GM12872 (cell line): ENCODE data around the gene CACNA2D1.

Source experiments
- TF ChIP-seq, protein P1 (sequence below): IDR thresholded peaks from 3 replicates; pipeline ENCODE4 v1.5.1; 2011; ENCODE audit warnings: low read depth, mild to moderate bottlenecking, low read length, moderate library complexity; ENCODE audit not compliant: insufficient read depth

The CACNA2D1 gene

GRCh38 chr7:82433507-82433906 is 10.1 kb downstream of the CACNA2D1 start:
- TF ChIP-seq, protein P1, sequence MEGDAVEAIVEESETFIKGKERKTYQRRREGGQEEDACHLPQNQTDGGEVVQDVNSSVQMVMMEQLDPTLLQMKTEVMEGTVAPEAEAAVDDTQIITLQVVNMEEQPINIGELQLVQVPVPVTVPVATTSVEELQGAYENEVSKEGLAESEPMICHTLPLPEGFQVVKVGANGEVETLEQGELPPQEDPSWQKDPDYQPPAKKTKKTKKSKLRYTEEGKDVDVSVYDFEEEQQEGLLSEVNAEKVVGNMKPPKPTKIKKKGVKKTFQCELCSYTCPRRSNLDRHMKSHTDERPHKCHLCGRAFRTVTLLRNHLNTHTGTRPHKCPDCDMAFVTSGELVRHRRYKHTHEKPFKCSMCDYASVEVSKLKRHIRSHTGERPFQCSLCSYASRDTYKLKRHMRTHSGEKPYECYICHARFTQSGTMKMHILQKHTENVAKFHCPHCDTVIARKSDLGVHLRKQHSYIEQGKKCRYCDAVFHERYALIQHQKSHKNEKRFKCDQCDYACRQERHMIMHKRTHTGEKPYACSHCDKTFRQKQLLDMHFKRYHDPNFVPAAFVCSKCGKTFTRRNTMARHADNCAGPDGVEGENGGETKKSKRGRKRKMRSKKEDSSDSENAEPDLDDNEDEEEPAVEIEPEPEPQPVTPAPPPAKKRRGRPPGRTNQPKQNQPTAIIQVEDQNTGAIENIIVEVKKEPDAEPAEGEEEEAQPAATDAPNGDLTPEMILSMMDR, result no peak

DNA sequence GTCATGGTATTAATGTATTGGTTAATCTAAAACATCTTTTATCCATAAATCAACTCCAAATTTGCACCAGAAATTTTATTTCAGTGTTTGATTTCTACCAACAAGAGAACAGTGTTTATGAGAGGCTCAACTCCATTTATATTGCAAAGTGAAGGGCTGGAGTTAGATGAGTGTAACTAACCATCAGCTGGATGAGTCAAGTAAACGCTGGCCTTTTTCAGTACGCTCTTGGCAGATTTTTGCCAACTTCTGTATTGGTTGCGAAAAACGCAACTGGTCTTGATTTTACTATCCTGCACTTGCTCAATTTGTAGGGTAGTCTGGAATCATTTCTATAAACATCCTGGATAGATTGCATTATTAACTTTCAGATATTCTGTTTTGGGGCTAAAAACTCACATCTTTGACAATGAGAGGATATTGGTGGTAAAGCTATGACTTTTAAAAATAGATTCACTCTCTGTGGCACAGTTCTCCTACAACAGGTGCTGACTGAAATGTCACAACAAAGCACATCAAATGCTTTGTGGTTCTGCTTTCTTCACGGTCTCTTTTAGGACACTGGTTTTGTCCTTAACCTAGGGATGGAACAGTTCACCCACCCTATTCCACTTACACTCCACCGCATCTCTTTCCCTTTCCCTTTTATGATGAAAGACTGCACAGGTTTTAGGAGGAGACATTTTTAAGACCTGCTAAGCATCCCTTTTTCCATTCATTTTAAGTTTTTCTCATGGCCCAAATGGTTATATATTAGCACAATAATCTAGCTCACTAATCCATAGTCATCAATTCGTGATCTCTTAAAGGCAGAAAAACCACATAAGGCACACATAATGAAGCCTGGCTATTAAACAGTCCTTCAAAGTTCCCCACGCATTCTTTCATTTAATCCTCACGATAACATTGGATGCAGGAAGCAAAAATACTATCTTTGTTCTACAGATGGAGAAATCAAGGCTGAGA is 12.8 kb downstream of the CACNA2D1 start:
- TF ChIP-seq, protein P1, result no peak

- TF ChIP-seq, protein P1, result no peak
Observed at GRCh38 chr7:82429408-82429807, 14.2 kb downstream of the CACNA2D1 start.

GRCh38 chr7:82428186-82428961 is 15.2 kb downstream of the CACNA2D1 start:
- TF ChIP-seq, protein P1, result no peak

DNA sequence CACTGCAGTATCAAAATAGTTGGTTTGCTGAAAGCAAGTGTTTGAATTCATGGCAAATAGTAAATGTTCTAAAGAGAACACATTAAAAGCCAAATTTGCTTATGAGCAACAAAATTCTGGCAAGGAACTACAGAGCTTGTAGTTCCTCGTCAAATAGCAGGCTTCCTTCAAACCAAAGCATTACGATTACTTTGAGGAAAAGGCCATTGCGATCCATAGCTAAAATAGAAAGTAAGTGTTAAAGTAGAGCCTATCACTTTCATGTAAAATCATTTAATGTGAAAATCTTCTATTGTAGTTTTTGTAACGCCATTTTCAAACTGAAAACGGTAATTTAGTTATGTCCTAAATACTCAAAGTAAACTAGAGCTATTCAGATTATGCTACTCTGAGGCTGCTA is 20.1 kb downstream of the CACNA2D1 start:
- TF ChIP-seq, protein P1, result no peak

- TF ChIP-seq, protein P1, result no peak
Observed at GRCh38 chr7:82419200-82419599, 24.4 kb downstream of the CACNA2D1 start.

DNA sequence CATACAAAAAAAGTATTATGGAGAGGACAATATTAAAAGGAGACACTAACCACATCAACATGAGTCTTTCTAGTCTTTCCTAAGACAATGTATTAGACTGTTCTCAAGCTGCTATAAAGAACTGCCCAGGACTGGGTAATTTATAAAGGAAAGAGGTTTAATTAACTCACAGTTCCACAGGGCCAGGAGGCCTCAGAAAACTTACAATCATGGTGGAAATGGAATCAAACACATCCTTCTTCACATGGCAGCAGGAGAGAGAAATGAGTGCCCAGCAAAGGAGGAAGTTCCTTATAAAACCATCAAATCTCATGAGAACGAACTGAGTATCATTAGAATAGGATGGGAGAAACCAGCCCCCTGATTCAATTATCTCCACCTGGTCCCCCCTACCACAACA is 25.7 kb downstream of the CACNA2D1 start:
- TF ChIP-seq, protein P1, result no peak
